PC-9 (cell line): ENCODE data around the gene DNMT3L.
"Not testable (repeated sequence)": the region's sequence is repeated elsewhere in the genome, so short reads cannot be mapped to it uniquely, and the experiment has no call there.

ENCODE experiments used
- CTCF ChIP-seq: fragments of 200-600 bp; sonication (generic); conservative IDR thresholded peaks from 2 replicates; pipeline ENCODE4 v1.6.1; 2017; ENCODE audit warnings: mixed run types, antibody characterized with exemption, mild to moderate bottlenecking, moderate library complexity
- EZH2 ChIP-seq: fragments of 200-600 bp; sonication (generic); IDR thresholded peaks from 2 replicates; pipeline ENCODE4 v1.8.0; 2017; ENCODE audit warnings: antibody characterized with exemption, low read depth

- TF ChIP-seq CTCF, EZH2: not testable (repeated sequence)
Measured at GRCh38 chr21:44220674-44221073, 41.0 kb downstream of the DNMT3L start.
